HG02623 (cell line): Measurements from ENCODE around the gene DTWD2.
"Not testable (repeated sequence)": the region's sequence is repeated elsewhere in the genome, so short reads cannot be mapped to it uniquely, and the experiment has no call there.

Experiments
- ATAC-seq: cut with Tn5 transposase; IDR thresholded peaks from one replicate; pipeline ENCODE4 v1.9.1; 2021; ENCODE audit warnings: moderate library complexity; ENCODE audit not compliant: unreplicated experiment

The DTWD2 gene

DNA sequence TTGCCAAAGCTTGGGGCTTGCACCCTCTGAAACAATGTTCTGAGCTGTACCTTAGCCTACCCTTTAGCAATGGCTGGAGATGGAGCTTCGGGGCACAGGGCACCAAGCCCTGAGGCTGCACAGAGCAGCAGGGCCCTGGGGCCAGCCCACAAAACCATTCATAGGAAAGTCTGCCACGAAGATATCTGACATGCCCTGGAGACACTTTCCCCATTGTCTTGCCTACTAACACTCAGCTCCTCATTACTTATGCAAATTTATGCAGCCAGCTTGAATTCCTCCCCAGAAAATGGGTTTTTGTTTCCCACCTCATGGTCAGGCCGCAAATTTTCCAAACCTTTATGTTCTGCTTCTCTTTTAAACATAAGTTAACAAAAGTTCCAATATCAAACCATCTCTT, 105.7 kb downstream of the DTWD2 start:
- ATAC-seq = no peak

DNA sequence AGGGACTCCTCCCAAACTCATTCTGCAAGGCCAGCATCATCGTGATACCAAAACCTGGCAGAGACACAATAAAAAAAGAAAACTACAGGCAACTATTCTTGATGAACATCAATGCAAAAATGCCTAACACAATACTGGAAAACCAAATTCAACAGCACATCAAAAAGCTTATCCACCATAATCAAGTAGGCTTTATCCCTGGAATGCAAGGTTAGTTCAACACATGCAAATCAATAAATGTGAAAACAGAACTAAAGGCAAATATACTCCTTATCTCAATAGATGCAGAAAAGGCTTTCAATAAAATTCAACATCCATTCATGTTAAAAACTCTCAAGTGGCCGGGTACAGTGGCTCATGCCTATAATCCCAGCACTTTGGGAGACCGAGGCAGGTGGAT, 111.5 kb downstream of the DTWD2 start:
- ATAC-seq = not testable (repeated sequence)

DNA sequence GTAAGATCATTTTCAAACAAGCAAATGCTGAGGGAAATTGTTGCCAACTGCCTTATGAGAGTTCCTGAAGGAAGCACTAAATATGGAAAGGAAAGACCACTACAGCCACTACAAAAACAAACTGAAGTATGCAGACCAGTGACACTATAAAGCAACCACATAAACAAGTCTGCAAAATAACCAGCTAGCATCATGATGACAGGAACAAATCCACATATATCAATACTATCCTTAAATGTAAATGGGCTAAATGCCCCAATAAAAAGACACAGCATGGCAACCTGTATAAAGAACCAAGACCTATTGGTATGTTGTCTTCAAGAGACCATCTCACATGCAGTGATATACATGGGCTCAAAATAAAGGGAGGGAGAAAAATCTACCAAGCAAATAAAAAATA, 113.2 kb downstream of the DTWD2 start:
- no peak for ATAC-seq

DNA sequence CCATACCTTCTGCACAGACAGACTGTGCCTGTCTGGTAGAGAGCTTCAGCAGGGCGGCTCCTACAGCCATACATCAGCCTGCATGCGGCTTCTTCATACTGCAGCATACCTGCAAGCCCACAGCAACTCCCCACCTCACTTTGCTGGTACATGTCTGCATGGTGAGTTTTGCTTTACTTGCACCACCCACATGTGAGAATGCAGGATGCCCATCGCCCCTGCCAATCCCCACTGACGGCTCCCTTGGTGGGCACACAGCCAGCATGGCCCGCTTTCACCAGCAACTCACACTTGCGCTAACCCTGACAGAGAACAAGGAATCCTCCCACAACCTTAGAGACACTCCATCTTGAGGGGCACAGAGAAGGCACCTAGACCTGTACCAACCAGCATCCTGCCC, 114.9 kb downstream of the DTWD2 start:
- no peak for ATAC-seq

DNA sequence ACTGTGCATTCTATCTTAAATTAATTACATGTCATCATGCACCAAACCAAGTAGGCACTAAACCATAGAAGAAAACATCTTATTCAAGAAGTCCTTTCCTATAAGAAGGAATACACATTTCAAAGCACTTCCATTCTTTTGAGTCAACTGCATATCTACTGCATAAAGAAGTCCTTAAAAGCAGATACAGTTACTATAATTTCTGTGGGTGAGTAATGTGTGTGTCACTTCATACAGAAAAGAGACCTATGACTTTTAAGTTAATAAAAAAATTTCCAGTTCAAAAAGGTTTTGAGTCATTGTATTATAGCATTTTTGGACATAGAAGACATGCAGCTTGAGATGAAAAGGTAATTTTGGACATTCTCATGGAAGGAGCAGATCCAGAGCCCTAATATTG, 125.0 kb downstream of the DTWD2 start:
- no peak for ATAC-seq

DNA sequence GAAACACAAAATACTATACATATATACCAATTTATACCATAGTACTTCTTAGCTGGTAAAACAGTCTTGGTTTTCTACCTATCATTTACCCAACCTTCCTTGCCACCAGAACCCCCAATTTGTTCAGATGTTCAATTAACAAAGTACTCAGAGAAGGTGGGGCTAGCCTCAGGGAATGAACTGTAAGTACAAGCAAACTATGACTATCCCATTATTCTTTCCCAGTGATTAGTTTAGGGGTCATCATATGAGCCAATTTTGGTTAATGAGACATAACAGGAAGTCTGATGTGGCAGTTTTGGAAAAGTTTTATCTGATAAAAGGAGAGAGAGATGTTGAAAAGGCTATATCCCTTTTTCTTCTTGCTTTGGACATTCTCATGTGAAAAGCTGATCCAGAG, 125.8 kb downstream of the DTWD2 start:
- ATAC-seq = no peak

DNA sequence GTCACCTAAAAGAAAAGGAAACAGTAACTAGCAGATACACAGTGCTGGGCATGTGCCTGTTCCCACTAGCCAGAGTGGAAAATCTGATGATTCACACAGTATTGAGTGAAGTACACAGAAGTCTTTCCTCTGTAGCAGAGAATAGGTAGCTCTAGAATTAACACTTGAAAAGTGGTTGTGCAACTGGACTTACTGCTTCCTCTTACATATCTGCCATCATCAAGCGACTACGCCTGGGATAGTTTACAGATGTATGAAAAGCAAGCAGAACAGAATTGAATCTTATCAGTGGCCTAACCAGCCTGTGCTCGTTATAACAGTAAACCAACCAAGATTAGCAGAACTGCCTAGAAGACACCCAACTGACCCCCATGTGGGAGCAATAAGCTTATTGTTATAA, 130.6 kb downstream of the DTWD2 start:
- no peak for ATAC-seq

DNA sequence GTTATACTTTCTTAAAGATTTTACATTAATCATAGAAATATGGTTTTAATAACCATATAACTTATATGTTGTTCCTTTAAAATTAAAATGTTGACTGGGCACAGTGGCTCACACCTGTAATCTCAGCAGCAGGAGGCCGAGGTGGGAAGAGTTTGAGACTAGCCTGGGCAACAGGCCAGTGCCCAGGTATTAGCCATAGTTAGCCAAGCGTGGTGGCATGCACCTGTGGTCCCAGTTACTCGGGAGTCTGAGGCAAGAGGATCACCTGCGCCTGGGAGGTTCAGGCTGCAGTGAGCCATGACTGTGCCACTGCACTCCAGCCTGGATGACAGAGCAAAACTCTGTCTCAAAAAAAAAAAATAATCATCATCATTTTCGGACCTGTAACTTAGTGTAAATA, 133.5 kb downstream of the DTWD2 start:
- no peak for ATAC-seq

DNA sequence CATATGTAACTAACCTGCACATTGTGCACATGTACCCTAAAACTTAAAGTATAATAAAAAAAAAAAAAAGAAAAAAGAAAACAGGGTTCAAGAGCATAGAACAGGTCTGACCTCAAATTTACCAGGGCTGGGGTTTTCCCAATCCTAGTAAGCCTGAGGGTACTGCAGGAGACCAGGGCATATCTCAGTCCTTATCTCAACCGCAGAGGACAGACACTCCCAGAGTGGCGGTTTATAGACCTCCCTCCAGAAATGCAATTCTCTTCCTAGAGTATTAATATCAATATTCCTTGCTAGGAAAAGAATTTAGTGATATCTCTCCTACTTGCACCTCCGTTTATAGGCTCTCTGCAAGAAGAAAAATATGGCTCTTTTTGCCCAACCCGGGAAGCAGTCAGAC, 136.6 kb downstream of the DTWD2 start:
- ATAC-seq = not testable (repeated sequence)

DNA sequence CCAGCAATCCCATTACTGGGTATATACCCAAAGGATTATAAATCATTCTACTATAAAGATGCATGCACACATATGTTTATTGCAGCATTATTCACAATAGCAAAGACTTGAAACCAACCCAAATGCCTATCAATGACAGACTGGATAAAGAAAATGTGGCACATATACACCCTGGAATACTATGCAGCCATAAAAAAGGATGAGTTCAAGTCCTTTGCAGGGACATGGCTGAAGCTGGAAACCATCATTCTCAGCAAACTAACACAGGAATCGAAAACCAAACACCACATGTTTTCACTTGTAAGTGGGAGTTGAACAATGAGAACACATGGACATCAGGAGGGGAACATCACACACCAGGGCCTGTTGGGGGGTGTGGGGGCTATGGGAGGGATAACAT, 138.8 kb downstream of the DTWD2 start:
- not testable (repeated sequence) for ATAC-seq

DNA sequence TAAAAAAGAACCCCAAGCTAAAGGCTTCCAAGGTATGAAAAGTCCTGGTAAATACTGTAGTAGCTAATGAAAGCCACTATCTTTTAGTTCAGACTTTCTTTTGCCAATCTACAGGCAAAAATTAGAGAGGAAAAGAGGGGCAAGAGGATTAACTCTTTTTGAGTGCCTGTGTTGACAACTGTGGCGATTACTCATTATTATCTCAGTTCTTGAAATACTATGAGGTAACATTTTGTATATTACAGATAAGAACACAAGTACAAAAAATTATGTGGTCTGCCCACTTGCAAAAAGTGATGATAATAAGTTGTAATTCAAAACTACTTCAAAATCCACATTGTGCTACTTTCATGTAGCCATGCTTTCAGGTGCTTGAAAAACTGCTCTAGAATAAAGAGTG, 144.0 kb downstream of the DTWD2 start:
- no peak for ATAC-seq

DNA sequence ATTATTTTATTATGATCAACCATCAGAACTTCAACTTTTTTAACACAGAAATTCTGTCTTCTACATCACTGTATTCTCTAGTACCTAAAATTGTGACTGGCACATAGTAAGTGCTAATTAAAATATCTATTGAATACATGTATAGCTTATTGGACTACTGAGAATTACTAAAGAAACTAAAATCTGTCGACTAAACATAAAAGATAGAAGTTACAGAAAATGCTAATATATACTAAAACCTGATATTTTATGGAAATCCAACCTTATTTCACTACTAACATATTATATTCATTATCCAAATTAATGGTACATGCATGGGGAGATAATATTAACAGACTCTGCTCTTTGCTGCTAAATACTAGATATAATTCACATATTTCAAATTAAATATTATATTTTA, 153.6 kb downstream of the DTWD2 start:
- ATAC-seq = no peak

DNA sequence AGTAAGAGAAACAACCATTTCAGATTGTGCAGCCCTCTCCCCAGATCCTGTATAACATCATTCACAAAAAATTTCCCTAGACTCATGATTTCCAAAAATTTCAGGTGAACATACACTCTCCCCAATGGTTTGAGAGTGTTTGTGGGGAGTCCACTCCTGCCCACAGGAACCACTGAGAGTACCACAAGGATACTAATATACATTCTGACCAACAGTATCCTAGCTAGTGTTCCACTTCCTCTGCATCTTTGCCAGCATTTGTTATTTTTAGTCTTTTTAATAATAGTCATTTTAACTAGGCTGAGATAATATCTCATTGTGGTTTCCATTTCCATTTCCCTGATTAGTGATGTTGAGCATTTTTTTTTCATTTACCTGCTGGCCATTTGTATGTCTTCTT, 155.4 kb downstream of the DTWD2 start:
- no peak for ATAC-seq

DNA sequence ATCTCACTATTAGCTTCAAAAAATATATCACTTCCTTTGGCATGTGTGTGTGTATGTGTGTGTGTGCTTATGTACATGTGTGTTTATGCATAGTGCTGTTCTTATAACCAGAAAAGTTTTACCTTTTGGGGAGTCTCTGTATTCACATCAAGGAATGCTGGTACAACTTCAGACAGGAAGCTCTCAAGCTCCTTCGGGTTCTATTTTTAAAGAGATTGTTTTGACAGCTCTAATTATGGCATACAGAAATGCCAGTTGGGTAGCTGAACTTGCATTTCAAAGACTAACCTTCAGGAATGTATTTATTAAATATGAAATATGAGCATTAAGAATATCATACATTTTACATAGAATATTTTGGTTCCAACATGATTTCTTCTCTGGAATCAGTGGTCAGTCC, 163.1 kb downstream of the DTWD2 start:
- no peak for ATAC-seq

DNA sequence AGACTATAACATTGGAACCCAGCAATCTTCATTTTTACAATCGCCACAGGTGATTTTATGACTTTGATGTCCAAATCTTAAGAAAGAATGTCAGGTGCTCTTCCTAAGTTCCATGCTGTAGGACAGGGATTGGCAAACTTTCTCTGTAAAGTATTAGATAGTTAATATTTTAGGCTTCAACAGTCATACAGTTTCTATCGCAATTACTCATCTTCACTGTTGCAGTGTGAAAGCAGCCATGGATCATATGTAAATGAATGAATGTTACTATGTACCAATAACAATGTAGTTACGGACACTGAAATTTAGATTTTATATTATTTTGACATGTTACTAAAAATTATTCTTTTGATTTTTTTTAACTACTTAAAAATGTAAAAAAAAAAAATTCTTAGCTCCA, 169.7 kb downstream of the DTWD2 start:
- no peak for ATAC-seq

DNA sequence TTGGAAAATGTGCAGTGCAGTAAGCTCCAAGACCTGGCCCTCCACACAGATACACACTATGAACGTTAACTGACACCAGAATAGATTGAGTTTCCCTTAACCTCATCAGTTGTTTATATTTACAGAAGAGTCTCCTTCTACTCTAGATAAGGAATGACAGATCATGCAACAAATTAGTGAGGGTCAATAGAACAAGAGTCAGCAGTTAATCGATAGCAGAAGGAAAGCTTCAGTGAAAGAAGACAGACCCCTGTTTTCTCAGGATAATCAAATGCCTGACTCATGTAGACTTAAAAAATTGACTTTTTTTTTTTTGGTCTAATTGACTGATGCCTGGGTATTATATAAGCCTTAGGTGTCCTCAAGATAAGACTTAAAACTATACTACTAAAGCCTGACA, 179.9 kb downstream of the DTWD2 start:
- ATAC-seq = no peak

DNA sequence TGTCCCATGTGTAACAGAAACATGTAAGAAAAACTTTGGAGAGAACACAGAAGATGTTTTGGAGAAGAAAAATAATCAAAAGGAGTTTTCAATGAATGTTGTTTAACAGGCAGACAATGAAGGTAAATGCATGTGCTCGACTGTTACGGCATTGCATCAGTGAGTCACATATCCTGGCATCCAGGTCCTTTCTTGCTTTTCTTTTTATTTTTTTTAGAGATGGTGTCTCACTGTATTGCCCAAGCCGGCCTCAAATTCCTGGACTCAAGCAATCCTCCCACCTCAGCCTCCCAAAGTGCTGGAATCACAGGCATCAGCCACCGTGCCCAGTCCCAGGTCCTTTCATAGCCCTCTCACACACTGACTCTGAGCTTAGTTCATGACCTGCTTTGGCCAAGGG, 181.8 kb downstream of the DTWD2 start:
- ATAC-seq = no peak

DNA sequence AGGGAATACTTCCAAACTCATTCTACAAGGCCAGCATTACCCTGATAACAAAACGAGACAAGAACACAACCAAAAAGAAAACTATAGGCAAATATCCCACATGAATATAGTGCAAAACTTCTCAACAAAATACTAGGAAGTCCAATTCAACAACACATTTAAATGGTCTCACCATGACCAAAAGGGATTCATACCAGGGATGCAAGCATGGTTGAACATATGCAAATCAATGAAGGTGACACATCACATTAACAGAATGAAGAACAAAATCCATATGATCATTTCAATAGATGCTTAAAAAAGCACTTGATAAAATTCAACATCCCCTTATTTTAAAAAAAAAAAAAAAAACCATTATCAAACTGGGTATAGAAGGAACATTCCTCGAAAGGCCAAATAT, 186.0 kb downstream of the DTWD2 start:
- ATAC-seq = no peak

DNA sequence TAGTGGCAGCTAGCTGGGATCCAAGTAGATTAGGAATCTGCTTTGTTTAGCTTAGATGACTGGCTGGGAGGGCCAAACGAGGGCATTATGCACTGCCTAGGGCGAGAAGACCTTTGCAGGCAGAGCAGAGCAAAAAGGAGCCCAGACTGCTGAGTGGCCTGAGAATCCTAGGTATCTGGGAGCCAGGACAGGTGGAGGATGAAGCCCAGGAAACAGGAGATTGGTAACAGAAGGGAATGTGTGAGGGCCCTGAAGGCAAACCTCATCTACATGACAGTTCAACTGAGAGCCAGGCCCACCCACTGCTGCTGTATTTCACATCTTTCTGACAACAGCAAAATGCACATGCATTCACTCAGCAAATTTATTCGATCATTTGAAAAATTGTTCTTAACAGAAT, 192.3 kb downstream of the DTWD2 start:
- no peak for ATAC-seq

DNA sequence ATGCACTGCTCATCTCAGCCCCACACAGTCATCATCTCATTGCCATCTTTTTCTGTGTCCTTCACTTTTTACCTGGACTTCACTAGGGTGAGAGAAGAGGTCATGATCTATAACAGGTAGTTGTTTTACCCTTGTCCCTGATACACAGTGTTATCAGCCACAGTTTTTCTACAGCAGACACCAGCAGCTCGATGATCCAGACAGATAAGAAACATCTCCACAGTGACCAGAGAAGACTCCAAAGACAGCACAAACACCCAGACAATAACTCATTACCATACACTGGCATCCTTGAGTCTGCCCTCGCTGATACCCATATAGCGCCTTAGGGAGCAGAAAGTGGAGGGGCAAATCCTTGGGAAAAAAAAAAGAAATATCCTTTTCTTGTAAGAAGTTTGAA, 194.1 kb downstream of the DTWD2 start:
- no peak for ATAC-seq

DNA sequence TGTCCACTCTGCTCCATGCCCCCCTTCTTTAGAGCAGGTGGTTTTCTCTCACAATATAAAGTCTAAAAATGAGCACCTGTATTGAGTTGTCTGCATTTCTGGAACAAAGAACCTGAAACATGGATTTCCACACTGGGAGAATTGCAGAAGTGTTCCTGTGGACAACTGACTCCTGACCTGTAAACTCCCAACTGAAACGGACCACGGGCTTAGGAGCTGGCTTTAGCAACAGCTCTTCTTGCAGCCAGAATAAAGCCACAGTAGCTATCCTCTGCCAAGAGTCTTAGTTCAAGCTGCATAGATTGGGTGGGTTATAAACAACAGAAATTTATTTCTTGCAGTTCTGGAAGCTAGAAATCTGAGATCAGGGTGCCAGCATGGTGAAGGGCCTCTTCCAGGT, 194.7 kb downstream of the DTWD2 start:
- no peak for ATAC-seq

DNA sequence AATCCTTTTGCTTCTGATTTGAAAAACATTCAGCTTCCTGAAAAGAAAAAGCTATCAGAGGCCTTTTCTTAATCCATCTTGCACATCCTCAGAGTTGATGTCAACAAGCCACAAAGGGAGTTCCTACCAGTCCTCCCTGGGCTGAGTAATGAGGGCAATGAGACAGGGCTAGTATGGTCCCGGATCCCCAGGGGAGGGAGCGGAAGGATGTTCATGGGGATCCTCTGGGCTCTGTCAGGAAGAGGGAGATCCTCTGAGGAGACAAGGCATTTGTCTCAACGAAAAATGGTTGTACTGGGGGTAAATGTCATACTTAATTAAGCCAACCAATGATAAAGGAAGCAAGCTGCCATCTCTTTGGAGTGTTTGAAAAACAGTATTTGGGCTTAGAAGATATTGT, 195.3 kb downstream of the DTWD2 start:
- no peak for ATAC-seq

DNA sequence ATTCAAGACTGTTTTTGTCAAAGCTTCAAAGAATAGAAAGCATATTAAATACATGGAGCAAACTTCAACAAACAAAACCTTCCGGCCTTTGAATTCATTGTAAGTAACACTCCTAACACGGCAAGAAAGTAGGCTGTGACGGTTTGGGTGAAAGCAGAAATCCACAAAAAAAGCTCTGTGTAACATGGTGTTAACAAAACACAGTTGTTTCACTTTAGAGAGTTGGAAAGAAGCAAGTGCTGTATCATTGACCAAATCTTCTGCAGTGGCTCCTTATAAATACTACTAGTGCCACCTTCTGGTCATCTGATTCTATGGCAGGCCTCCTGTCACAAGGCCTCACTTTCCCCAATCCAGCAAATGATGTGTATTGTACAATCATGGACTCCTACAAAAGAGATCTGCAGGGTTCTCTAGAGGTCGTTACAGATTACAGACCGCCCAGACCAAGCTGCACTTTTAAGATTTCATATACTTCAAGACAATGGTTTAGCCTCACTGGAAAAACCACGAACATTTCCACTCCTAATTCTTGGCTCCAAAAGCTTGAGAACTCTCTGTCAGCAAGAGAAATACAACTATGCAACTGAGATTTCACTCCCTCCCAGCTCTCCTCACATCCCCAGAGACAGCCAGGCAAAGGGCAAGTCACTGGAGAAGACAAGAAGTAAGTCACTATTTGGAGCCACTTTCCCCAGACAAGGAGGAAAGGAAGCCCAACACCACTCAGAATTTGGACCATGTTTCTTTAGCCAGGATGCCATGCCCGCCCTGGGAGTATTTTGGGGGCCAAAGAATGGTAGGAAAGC, 196.2 kb downstream of the DTWD2 start:
- peak; percentile 98 for ATAC-seq
